SHP77 (cell line): ENCODE data around the gene SLC38A3.

Source experiments
- DNase-seq, 2 experiments: peaks; one replicate each; lab custom pipeline; 2025; lab: John Stamatoyannopoulos, UW

SLC38A3 gene

DNA sequence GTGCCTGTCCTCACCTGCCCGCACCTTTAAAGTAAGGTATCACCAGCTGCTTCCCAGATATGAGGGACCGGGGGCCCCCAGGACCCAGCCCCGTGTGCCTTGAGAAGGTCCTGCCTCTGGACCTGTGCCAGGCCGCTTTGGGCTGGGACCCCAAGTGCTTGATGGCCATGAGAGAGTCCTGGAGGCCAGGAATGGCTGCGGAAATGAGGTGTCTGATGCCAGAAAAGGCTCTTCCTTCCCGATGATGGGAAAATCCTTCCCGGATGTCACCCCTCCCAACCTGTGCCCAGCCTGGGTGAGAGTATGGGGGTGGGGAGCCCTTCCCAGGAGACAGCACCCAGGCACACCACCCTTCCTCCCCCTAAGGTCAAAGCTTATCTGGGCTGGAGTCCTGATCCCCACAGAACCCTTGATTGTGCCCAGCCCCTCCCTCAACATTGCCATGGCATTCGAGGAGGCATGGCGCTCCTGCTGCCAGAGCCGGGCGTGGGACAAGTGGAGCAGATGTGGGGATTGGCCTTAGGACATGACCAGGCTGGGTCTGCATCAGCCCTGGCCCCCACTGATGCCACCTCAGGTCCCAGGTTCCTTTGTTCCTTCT is 35.7 kb upstream of the SLC38A3 start:
- DNase-seq, result no peak

GRCh38 chr3:50169858-50170257 is 35.2 kb upstream of the SLC38A3 start:
- no peak for DNase-seq

DNA sequence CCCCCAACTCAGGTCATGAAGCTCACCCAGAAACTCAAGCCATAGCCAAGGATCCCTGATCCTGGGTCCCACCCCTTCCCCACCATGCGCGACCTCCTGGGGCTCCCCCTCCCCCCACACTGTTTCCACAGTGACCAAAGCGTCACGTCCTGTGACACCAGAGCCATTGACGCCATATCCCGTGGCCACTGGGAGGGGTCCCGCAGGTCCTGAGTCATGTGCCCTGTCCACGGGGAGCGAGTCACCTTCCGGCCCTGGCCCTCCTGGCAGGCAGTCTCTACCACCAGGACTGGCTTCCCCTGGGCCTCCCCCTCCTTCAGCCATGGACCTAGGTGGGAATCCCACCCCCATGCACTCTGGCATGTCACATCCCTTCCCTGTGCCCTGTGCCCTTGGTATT is 34.4 kb upstream of the SLC38A3 start:
- DNase-seq, result no peak

GRCh38 chr3:50171540-50172301 is 33.4 kb upstream of the SLC38A3 start:
- no peak for DNase-seq

- no peak for DNase-seq
Observed at GRCh38 chr3:50172626-50173220, 32.3 kb upstream of the SLC38A3 start.

DNA sequence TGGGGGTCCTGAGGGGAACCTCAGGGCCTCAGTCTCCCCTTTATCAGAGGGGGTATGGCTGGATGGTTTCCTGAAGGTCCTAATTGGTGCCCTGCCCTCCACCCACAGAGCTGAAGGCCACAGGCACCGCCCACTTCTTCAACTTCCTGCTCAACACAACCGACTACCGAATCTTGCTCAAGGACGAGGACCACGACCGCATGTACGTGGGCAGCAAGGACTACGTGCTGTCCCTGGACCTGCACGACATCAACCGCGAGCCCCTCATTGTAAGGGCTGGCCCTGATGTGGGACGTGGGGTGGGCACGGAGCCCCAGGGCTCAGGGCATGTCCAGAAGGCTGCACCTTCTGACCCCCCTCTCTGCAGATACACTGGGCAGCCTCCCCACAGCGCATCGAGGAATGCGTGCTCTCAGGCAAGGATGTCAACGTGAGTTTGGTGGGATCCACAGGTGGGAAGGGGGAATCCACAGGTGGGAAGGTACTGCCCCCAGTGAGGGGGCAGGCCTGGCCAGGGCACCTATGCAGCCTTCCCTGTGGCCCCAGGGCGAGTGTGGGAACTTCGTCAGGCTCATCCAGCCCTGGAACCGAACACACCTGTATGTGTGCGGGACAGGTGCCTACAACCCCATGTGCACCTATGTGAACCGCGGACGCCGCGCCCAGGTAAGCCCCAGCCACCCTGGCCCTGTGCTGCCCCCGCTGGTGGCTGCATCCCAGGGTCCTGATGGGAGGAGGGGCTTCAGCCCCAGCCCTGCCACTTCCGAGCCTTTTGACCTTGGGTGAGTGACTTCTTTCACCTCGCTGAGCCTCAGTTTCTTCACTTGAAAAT is 31.2 kb upstream of the SLC38A3 start:
- DNase-seq, result no peak

DNA sequence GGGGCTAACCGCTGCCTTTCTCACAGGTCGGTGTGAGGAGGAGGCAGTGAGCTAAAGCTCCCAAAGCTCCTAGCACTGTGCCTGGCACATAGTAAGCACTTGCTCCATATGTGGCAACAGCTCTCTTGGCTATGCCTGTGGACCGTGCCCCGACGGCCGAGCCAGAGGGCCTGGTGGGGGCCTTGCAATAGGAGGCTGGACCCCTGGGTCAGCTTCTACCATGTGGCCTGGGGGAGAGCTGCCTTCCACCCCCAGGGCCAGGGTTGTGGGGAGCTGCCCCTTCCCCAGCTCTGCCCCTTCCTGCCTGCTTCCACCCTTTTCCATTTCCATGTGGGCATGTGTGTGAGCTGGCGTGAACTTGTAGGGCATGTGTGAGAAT is 30.6 kb upstream of the SLC38A3 start:
- no peak for DNase-seq

DNA sequence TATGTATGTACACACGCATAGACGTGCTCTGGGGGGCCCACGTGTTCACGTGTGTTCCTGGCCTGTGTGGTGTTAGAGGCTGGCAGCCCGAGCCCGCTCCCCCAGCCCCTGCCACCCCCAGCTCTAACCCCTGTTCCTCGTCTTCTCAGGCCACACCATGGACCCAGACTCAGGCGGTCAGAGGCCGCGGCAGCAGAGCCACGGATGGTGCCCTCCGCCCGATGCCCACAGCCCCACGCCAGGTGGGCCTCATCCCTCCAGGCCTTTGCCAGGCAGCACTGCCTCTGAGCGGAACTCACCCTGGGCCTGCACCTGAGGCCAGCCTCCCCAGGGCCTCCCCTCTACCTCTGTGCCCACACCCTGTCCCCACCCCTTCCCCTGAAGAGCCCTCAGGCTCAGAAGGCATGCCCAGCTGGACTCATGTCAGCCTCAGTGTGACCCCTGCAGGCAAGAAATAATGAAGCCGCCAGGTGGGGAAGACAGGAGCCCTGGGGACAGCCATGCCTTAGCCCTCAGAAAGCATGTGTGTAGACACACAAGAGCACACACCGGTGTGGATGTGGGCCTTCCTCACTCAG is 30.0 kb upstream of the SLC38A3 start:
- DNase-seq, result no peak

DNA sequence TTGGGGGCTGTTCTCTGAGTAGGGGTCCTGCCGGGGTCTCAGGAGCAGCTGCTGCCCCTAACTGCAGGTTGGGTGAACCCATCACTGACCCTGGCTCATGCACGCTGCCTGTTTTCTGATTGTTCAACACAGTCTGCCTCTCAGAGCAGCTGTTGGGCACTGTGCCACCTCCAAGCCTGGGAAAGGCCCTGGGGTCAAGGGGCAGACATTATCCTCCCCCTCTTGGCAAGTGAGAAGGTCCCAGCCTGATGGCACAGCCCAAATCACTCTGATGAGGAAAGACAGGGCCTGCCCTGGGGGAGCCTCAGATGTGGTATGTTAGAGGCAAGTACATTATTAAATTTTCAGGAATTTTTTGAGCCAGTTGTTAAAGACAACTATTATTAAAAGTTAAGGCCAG is 27.7 kb upstream of the SLC38A3 start:
- no peak for DNase-seq

GRCh38 chr3:50179710-50180109 is 25.4 kb upstream of the SLC38A3 start:
- no peak for DNase-seq

GRCh38 chr3:50181985-50182384 is 23.1 kb upstream of the SLC38A3 start:
- no peak for DNase-seq

GRCh38 chr3:50182533-50183099 is 22.5 kb upstream of the SLC38A3 start:
- DNase-seq, result no peak

- DNase-seq, result no peak
Observed at GRCh38 chr3:50183755-50184154, 21.3 kb upstream of the SLC38A3 start.

DNA sequence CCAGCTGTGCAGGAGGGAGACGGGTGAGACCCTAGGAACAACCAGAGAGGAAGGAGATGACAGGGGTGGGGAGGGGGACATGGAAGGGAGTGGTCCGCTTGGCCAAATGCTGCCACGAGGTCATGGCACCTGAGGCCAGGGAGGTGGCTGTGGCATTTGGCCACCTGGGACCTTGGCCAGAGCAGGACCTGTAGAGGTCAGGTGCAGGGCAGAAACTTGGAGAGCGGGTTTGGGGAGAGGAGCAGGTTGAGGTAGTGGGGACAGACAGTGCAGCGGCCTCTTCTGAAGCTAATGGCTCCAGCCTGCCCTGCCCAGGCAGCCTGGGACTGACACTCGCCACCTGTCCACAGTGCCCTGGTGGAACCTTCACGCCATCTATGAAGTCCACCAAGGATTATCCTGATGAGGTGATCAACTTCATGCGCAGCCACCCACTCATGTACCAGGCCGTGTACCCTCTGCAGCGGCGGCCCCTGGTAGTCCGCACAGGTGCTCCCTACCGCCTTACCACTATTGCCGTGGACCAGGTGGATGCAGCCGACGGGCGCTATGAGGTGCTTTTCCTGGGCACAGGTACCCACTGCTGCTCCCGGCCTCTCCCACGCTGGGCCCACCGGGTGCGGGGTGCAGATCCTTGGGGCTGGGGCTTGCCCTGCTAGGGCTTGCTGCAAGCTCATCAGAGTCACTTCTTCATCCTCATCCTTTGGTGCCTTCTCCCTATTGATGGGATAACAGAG is 20.7 kb upstream of the SLC38A3 start:
- no peak for DNase-seq

- DNase-seq, result no peak
Observed at GRCh38 chr3:50185230-50185629, 19.8 kb upstream of the SLC38A3 start.

GRCh38 chr3:50186096-50186495 is 19.0 kb upstream of the SLC38A3 start:
- no peak for DNase-seq

- DNase-seq, result no peak
Observed at GRCh38 chr3:50187750-50188149, 17.3 kb upstream of the SLC38A3 start.

GRCh38 chr3:50189274-50189673 is 15.8 kb upstream of the SLC38A3 start:
- DNase-seq, result peak; percentile 66 to 72

GRCh38 chr3:50189989-50190388 is 15.1 kb upstream of the SLC38A3 start:
- no peak for DNase-seq

DNA sequence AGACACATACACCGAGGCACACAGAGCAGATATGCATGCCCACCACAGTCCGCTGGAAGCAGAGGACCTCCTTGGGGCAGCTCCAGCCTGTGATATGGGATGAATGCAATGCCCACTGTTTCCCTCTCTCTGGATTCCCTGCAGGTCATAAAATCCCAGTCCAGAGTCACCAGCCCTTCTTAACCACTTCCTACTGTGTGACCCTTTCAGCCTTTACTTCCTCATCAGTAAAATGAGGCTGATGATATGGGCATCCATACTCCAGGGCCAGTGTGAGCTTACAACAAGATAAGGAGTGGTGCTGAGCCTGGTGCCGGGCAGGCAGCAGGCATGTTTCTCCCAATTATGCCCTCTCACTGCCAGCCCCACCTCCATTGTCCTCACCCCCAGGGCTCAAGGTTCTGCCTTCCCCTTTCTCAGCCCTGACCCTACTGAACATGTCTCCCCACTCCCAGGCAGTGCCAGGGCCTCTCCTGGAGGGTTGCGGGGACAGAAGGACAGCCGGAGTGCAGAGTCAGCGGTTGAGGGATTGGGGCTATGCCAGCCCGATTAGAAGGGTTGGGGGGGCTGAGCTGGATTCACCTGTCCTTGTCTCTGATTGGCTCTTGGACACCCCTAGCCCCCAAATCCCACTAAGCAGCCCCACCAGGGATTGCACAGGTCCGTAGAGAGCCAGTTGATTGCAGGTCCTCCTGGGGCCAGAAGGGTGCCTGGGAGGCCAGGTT is 14.0 kb upstream of the SLC38A3 start, which contains the start of gene GNAT1:
Gene GNAT1, plus strand, starts transcription at position 675 of the 725 bp plus-strand sequence. CDS start 116 bp downstream, outside the sequence.
- no peak for DNase-seq
